ENCODE data around the gene PLXNC1. TPM values are rescaled to one million over a fixed set of nuclear protein-coding genes. Genes with fewer than 3 reads are reported as not detected.

PLXNC1 gene
- total RNA-seq, 1 donor from 2014 or later: 15.7 TPM

GRCh38 chr12:94333396-94333795 is 185.0 kb downstream of the PLXNC1 start:
- ATAC-seq (no peak), DNase-seq (no peak)
- no peak overlapping the region for H3K27ac ChIP-seq
- H3K27me3 ChIP-seq: no peaks in the 10 kb centered on the region
- no peaks in the 10 kb centered on the region for H3K36me3 ChIP-seq
- H3K4me3 ChIP-seq: no peak overlapping the region
- no peak for TF ChIP-seq CTCF (IDR thresholded peaks at IDR 0.05)
- no peaks in the 10 kb centered on the region for H3K4me1 ChIP-seq
- intact Hi-C loops (cut with DNase I): no loop called here
- H3K9me3 ChIP-seq: no peaks in the 10 kb centered on the region

- Histone ChIP-seq H3K9me3 (no peaks in the 10 kb centered on the region), H3K4me1 (no peaks in the 10 kb centered on the region), H3K27ac (no peak overlapping the region), H3K4me3 (no peak overlapping the region), H3K27me3 (no peaks in the 10 kb centered on the region), H3K36me3 (no peaks in the 10 kb centered on the region)
- intact Hi-C loops (cut with DNase I): no loop called here
- DNase-seq (no peak), ATAC-seq (no peak)
- TF ChIP-seq CTCF (IDR thresholded peaks at IDR 0.05): no peak
These were observed 188.0 kb downstream of the PLXNC1 start for GRCh38 chr12:94336211-94336925.

DNA sequence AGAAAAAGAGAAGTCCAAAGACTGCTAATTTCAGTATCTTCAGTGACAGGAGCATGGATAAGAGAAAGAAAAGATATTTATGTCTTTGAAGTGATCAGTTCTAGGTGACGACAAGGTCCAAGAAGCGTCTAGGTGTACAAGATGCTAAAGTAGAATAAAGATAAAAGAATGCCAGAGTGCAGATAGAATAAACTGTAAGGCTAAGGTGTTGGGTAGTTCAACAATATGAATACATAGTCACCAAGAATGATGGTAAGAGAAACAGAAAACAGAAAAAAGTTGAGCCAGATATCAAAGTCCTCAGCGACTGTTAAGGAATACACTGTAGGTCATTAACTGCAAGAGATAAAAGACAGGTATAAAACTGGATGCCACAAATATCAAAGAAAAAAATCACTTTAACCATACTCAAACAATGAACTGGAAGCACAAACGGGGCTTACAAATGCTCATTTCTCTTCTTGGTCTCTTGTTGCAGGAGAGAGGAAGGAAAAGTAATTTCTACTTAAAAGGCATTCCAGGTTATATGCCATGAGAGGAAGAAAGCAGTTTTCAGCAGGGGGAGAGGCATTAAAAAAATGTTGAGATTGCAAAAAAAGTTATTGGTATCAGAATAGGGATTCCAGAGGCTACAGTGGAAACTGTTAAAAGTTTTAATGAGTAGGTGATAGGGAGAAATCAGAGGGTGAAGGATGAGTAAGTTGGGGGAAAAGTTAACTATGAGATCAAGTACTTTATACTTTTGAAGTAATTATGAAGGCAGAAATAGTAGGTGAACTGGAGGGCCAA is 189.8 kb downstream of the PLXNC1 start:
- ATAC-seq: no peak

GRCh38 chr12:94340573-94340972 is 192.2 kb downstream of the PLXNC1 start:
- TF ChIP-seq CTCF (IDR thresholded peaks at IDR 0.05): no peak
- Histone ChIP-seq H3K27ac (no peak overlapping the region), H3K27me3 (no peaks in the 10 kb centered on the region), H3K36me3 (no peaks in the 10 kb centered on the region), H3K4me3 (no peak overlapping the region), H3K9me3 (no peaks in the 10 kb centered on the region), H3K4me1 (no peaks in the 10 kb centered on the region)
- ATAC-seq (no peak), DNase-seq (no peak)
- intact Hi-C loops (cut with DNase I): no loop called here

More for the DNA sequence above, 189.8 kb downstream of the PLXNC1 start:
- no peak for TF ChIP-seq CTCF (IDR thresholded peaks at IDR 0.05)
- DNase-seq: no peak
- Histone ChIP-seq H3K27me3 (no peaks in the 10 kb centered on the region), H3K9me3 (no peaks in the 10 kb centered on the region), H3K36me3 (no peaks in the 10 kb centered on the region), H3K4me1 (no peaks in the 10 kb centered on the region), H3K27ac (no peak overlapping the region), H3K4me3 (no peak overlapping the region)
- intact Hi-C loops (cut with DNase I): no loop called here

- Histone ChIP-seq H3K4me1 (no peaks in the 10 kb centered on the region), H3K27me3 (no peaks in the 10 kb centered on the region), H3K36me3 (no peaks in the 10 kb centered on the region), H3K27ac (no peak overlapping the region), H3K9me3 (peaks cover 37% of the 10 kb centered on the region), H3K4me3 (no peak overlapping the region)
- no peak for ATAC-seq
- no peak for DNase-seq
- no peak for TF ChIP-seq CTCF (IDR thresholded peaks at IDR 0.05)
- intact Hi-C loops (cut with DNase I): no loop called here
These were observed 204.8 kb downstream of the PLXNC1 start for GRCh38 chr12:94353130-94353529.

Data from upper lobe of right lung (tissue), 1 donor.